Measurements from ENCODE around the gene ARHGEF1.
"Not testable (repeated sequence)": the region's sequence is repeated elsewhere in the genome, so short reads cannot be mapped to it uniquely, and the experiment has no call there.

The ARHGEF1 gene

DNA sequence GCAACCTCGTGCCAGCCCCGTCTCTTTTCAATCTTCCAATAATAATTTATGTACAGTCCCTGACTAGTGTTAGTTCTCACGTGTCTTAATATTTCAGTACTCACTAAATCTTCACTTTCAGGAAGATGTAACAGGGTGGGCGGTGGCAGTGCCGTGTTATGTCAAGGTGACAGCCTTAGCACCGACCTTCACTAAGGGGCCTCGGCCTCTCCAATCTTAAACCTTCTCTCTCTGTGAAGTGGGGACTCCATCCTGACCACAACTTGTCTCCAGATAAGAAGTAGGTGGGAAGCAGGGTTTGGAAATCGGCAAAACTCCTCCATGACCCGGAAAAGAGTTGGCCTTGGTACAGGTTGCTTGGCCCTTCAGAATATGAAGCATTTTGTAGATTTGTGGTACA, 21.1 kb upstream of the ARHGEF1 start:
- no peak for DNase-seq

- no peak for DNase-seq
Measured at GRCh38 chr19:41862445-41862986, 20.5 kb upstream of the ARHGEF1 start.

DNA sequence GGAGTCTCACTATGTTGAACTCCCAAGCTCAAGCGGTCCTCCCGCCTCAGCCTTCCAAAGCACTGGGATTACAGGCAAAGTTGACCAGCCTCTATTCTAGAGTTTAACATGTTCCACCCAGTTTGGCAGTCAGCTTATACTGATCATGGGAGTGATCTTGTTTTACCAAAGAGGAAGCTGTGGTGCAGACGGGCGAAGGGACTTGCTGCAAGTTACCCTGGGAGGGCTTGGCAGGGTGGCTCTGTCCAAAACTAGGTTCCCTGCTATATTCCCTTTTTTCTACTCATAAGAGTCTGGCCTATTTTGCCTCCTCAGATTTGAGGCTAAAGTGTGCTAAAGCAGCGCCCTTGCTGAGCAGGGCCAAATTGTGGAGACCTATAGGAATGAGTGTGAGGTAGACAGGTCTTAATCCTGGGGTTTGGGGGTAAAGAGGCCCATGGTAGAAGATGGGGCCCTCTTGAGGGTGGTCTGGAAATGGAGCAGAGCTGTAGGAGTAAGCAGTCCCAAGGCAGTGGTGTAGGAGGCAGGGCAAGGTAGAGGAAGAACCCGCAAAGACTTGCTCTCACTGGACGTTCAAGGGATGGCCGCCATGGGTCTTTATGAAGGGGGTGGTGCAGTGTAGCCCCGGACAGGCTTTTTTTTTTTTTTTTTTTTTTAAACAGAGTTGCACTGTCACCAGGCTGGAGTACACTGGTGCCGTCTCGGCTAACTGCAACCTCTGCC, 19.6 kb upstream of the ARHGEF1 start:
- no peak for DNase-seq

DNA sequence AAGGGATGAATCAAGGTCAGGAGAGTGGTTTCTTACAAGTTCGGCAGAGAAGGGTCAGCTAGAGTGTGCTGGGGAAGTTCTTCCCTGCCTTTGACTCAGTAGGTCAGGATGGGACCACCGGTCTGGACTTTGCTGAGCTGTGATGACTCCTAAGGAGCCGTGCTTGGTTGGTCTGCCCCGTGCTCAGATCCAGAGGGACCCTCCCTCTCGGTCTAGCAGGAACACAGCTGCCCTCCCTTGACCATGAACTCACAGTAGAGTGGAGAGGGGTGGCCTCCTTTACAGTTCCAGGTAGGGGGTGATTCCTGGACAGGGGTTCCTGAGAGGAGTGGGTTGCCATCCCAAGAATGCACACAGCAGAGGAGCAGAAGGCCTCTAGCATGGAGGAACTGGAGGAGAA, 18.6 kb upstream of the ARHGEF1 start:
- no peak for DNase-seq

DNA sequence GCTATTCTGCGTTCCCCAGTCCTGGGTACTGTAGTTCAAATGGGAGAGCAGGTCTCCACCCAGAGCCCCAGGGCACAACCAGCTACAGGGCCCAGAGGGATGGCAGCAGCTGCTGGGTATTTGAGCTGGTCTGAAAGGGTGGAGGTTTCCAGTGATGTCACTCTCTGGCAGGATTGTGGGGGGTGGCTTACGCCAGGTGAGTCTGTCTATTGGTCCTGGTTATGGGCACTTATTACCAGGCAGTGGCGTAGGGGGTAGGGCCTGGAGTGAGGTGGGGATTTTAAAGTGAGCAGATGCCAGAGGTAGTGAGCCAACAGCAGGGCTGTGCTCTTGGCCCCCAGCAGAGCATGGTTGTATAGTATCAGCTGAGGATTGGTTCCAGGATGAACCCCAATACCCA, 16.7 kb upstream of the ARHGEF1 start:
- no peak for DNase-seq

- no peak for DNase-seq
Measured at GRCh38 chr19:41868120-41868988, 14.6 kb upstream of the ARHGEF1 start.

DNA sequence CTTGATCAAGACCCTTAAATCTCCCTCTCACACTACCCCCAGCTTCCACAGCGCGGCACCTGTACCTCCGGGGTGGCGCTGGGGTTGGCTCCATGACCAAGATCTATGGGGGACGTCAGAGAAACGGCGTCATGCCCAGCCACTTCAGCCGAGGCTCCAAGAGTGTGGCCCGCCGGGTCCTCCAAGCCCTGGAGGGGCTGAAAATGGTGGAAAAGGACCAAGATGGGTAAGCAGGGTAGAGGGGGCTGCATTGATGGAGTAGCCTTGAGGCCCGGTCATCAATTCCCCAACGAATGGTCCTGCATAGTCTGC, 14.0 kb upstream of the ARHGEF1 start:
- DNase-seq = no peak

GRCh38 chr19:41869374-41869955, 13.5 kb upstream of the ARHGEF1 start:
- no peak for DNase-seq

DNA sequence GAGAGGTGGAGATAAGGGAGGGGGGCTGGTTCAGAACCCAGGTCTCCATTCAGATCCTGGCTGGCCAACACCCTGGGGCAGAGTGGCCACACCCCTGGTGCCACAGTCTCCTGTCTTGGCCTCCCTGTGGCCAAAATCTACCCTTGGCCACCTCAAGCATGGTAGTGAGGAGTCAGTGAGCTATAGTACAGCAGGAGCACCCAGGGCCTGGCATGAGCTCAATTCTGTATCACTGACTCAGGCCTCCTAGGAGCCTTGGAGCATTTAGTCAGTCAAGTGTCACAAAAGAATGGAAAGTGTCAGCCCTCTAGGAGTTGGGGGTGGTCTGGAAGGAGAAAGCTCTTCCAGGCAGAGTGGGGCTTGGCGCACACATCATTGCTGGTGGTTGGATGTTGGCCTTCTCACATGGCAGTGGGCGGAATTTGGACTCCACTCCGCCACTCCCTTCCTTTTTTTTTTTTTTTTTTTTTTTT, 12.5 kb upstream of the ARHGEF1 start:
- peak in 1 of 51 donors; percentile 5 for DNase-seq

DNA sequence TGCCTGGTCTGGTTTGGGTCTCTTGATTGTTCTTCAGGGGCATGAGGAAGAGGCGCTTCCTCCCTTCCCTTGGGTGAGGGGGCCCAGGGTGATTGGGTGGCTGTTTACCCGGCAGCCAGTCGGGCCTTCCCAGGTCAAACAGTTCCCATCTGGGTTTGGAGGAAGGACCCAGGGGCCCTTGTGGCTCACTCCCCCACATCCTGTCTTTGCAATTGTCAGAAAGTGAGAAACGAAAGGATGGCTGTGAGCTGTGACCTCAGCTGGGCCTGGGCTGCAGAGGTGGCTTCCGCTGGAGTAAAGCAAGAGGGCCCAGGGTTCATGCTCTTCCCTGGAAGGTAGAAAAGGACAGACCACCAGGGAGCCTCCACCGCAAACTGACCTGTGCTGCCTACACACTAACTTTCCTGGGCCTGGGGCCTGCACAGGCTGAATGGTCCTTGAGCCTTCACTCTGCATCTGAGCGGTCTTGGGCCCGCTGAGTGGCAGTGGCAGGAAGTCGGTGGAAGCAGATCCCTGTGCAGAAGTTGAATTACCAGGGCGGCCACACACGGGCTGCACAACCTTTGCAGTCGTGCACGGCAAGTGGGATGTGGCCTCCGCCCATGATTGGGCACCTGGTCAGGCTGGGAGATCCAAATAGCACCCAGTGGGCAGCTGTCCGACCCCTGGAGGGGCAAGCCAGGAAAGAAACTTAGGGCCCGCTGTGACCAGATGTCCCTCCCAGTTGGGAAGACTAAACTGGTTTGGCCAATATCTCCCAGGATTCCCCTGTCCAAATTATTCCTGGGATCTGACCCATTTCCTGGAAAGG, 11.2 kb upstream of the ARHGEF1 start:
- DNase-seq = peak in 10 of 51 donors; percentile 5 to 20 (median 12)

- DNase-seq = no peak
Measured at GRCh38 chr19:41872384-41872774, 10.6 kb upstream of the ARHGEF1 start.

DNA sequence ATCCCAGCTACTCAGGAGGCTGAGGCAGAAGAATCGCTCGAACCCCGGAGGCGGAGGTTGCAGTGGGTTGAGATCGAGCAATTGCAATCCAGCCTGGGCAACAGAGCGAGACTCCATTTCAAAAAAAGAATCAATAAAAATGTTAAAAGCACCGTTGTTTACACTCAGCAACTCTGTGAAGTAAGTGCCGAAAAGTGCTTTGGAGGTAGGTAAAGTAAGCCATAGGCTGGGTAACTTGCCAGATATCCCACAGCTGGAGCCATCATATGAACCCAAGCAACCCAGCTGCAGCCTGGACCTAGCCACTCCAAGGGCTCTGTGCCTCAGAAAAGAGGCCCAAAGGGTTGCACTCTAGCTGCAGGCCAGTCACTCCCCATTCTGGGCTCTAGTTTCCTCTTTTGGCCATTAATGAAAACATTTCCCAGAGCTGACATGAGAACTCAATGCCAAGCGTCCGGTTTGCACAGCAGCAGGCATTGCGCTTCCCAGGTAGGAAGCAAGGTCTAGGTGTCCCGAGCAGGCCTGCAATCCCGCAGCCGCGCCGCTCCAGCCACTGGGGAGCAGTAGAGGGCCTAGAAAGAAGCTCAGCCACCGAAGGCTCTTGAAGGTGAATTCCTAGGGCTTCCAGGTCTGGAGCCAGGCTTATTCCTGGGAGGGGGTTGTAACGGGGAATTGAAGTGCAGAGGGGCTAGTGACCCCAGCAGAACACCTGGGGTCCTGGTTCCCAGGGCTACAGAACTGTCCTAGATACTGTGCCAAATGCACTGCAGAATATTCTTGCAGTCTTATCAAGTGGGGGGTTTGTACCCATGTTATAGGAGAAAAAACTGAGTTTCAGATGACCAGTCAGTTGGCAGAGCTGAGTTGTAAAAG, 10.0 kb upstream of the ARHGEF1 start:
- DNase-seq = peak in 32 of 51 donors; percentile 6 to 72 (median 22)

DNA sequence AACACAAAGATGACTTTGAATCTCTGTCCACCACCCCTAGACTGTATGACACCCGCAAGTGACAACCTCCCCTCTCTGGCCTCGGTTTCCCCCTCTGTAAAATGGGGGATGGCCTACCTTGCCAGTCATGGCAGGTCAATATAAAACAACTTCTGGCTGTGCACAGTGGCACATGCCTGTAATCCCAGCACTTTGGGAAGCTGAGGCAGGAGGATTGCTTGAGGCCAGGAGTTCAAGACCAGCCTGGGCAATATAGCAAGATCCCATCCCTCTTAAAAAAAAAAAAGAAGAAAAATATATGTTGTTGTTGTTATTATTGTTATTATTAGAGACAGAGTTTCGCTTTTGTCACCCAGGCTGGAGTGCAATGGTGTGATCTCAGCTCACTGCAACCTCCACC, 7.0 kb upstream of the ARHGEF1 start:
- not testable (repeated sequence) for DNase-seq

DNA sequence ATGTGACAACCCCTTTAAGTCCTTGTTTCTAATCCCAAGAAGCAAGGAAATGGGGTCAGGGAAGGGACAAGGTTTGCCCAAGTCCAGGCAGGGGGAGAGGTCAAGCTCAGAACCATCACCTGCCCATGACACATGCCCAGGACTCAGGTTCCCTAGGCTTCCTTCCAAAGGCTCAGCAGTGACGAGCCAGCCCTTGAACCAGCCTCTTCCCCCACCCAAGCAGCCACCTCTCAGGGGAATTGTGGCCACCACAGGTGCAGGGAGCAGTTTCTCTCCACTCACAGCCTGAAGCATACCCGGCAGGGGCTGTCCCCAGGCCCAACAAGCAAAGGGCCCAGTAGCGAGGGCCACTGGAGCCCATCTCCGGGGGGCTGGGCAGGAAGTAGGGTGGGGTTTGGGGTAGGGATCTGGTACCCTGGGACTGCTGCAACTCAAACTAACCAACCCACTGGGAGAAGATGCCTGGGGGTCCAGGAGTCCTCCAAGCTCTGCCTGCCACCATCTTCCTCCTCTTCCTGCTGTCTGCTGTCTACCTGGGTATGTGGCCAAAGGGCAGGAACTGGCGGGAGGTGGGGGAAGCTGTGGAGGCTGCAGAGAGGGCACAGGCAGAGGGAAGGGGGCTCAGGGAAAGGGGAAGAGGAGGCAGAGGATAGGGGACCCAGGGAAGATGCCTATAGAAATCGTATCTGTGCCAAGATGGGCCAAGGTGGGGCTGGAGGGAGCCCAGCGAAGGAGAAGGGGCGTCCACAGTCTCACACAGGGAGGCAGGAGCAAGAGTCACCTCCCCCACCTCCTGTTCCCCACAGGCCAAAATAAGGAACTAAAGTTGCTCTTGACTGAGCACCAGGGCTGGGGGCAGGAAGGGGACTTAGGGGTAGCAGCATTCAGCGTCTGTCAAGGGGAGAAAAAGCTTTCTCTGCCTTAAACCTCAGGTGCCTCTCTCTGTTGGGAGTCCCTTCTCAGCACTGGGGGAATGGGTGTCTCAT, 5.8 kb upstream of the ARHGEF1 start, which contains the start of gene CD79A:
Gene CD79A, plus strand, starts transcription at position 433 of the 986 bp plus-strand sequence. Its CDS starts 26 bp downstream, at position 459.
- peak in 2 of 51 donors; percentile 5 to 9 for DNase-seq

DNA sequence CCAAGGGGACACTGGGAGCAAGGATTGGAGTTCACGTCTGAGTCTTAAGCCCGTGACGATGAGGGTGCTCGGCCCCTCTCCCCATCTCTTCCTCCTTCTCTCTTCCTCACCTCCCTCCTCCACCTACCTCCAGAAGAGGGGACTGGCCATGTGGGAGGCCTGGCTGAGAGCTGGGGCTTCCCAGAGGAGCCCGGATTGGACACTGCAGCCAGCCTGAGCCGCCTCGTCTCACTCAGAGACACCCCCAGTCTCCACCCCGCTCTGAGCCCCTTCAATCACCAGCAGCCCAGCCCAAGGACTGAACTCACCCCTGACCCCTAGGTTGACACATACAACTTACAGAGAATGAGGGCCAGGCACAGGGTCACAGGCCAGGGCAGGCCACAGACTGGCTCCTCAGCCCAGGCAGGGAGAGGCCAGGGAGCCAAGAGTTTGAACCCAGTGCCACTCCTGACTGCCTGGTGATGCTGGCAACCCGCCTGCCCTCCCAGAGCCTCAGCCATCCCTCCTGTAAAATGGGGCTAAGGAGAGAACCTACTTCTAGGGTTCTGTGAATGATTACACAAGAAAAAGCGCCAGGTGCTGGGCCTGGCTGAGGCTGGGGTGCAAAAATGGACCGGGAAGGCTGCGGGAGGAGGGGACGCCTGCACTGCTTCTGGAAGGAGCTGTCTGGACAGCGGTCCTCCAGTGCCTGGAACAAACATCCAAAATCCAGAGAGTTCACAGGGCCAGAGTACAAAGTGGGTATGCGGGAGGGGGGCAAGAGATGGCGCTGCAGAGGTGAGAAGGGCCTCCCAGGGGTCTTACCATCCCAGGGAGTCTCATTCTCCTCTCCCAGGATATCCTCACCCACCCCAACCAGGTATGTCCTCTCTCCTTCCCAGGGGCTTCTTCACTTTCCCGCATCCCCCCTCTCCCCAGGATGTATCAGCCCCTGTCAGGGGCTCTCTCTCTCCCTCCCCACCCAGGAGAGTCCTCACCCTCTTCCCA, 4.8 kb upstream of the ARHGEF1 start:
- DNase-seq = no peak

DNA sequence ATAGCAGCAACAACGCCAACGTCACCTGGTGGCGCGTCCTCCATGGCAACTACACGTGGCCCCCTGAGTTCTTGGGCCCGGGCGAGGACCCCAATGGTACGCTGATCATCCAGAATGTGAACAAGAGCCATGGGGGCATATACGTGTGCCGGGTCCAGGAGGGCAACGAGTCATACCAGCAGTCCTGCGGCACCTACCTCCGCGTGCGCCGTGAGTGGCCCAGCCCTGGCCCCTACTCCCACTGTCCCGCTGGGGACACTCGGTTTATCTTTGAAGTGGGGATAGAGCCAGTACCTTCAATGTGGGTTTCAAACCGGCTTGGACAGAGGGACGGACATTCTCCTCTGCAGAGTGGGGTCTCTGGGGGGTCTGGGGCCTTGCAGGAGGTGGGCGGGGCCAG, 3.9 kb upstream of the ARHGEF1 start:
- DNase-seq = no peak

- no peak for DNase-seq
Measured at GRCh38 chr19:41879670-41880328, 3.2 kb upstream of the ARHGEF1 start.
